NOMO-1 (cell line): ENCODE results near the gene KRTCAP2.
"Not testable (repeated sequence)": the region's sequence is repeated elsewhere in the genome, so short reads cannot be mapped to it uniquely, and the experiment has no call there.

Source experiments
- DNase-seq, 2 experiments: peaks; one replicate each; lab custom pipeline; 2025; ENCODE audit not compliant: unreplicated experiment in 2 of 2; lab: John Stamatoyannopoulos, UW

KRTCAP2 gene

DNA sequence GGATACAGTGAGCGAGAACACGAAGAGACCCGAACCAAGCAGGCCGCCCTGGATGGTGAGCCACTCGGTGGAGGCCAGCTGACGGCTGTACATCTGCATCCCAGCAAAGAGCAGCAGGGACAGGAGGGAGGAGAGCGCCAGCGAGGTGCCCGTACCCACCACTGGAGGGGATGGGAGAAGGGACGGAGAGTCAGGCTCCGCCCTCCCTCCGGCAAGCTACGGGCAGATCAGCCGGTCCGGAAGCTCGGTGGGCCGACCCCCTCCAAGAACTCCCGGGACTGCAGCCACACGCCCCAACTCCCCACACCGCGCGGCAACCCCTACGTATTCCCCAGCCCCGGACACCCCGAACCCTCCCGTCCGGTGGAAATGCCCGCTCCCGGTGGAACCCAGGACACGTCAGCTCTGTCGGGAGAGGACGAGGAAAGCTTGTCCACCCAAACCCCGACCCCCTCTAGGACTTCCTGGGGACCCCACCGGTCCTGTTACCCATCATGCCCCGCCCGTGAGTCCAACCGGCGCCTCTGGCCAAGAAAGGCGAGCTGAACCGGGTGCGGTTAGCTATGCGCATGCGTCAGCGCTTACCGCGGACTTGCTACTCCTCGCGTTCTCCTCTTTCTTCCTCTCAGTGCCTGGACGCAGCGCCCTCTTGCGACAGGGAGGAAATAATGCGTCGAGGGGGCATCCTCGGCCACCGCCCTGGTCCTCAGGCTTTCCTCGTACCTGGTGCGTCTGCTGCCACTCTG is at the start of gene KRTCAP2:
Gene KRTCAP2, minus strand, starts transcription at position 573 of the 746 bp plus-strand sequence. Its CDS starts 80 bp downstream, at position 493.
- peak; percentile 86 to 96 for DNase-seq

DNA sequence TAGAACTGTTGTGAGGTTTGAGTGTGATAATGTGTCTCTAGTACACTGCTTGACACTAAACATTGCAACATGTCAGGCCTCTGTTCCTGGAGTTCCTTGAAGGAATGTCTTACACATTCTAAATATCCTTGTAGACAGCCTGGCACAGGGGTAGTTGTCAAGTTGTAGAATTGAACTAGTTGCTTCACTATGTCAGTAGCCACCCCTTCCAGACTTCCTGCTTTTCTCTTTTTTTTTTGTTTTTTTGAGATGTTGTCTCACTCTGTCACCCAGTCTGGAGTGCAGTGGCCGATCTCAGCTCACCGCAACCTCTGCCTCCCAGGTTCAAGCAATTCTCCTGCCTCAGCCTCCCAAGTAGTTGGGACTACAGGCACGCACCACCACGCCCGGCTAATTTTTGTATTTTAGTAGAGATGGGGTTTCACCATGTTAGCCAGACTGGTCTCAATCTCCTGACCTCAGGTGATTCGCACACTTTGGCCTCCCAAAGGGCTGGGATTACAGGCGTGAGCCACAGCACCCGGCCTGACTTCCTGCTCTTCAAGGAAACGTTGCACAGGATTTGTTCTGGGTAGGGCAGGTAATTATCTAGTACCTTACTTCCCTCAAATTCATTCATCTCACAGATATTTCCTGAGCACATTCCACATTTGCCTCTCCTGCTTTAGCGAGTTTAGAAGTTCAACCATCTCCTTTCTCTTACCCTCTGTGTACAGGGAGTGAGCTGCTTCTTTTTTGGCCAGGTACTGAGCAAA is 47.3 kb upstream of the KRTCAP2 start:
- not testable (repeated sequence) for DNase-seq

DNA sequence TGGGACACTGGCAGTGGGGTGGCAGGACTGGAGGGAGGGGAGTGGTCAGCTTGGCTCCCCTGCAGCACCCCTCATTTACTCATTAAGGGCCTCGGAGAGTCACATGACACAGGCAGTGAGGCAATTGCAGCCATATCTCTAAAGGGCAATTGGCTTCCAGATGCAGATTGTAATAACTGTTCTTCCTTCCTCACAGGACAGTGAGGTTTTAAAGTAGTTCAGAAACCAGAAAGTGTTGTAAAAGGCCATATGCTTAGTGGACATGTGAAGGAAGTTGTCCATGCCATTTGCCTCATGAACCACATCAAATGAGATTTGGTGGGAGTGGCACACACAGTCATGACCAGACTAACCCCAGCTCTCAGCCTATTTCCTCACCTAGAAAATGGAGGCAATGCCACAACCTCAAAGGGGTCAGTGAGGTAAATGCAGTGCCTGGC is 46.5 kb upstream of the KRTCAP2 start:
- peak; percentile 42 to 75 for DNase-seq

DNA sequence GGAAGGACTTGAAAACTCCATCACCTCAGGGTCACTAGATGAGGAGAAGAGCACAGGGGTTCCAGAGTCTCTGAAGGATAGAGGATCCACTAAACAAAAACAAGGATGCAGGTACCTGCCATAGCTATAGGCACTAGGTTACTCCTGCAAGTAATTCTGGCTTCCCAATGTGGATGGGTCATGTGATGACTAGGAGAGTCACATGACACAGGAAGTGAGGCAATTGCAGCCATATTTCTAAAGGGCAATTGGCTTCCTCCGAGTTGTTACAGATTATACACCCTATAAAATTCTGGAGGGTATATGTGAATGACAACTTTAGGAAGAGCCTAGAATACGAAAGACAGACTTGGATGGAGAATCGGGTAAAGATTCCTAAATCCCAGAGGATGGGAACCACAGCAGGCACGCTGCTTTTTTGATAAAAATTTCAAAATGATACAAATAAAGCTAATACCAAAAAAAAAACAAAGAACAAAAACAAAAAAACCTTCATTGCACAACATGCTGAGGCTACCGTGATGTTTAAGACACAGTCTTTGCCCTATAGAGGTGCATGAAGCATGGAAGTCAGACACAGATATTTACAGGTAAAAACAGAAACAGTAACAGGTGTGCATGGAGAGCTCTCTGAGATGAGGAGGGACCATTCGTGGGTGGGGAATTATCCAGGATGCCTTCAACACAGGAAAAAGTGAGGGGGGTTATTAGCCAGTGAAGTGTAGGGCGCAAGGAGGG is 45.9 kb upstream of the KRTCAP2 start:
- peak in 1 of 2 experiments; percentile 42 for DNase-seq

GRCh38 chr1:155214702-155215101 is 41.6 kb upstream of the KRTCAP2 start:
- not testable (repeated sequence) for DNase-seq

DNA sequence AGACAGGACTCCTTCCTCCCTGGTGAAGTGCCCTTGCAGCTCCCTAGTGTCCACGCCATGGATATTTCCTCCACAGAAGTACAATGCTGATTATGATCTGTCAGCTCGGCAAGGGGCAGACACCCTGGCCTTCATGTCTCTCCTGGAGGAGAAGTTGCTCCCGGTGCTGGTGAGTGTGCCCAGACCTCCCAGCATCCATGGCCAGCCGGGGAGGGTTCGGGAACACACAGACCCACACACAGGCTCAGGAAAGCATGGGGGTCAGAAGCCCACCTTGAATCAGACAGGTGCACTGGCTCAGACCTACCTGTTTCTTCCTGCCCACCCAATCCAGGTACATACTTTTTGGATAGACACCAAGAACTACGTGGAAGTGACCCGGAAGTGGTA is 38.9 kb upstream of the KRTCAP2 start:
- not testable (repeated sequence) for DNase-seq

- DNase-seq = not testable (repeated sequence)
Measured at GRCh38 chr1:155211381-155212050, 38.4 kb upstream of the KRTCAP2 start.

DNA sequence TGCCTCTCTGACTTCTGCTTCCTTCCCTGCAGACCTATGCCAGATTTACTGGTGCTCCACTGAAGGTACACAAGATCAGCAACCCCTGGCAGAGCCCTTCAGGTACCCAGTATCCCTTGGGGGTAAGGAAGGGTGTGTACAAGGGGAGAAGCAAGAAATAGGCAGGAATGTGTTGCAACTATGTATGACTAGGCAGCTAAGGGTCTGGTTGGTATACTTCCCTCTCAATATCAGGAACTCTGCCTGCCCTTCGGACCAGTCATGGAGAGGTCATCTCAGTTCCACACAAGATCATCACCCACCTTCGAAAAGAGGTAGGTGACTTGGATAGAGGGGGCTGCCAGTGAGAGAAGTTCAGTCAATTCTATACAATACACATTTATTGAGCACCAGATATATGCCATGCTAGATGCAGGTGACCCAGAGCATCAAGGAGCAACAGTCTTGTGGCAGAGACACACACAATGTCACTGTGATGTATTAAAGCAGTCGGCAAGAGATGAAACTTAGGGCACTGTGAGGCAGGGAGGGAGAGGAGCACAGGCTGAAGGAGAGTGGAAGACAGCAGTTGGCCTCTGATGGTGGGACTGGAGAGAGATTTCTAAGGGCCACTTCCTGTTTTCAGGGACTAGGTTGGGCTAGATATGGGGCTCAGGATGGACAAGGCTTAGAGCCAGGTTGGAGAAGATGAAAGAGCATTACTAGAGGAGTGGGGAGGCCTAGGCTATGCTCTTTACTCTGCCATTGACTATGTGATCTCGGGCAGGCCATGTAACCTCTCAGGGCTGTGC is 37.4 kb upstream of the KRTCAP2 start:
- peak; percentile 30 to 68 for DNase-seq

GRCh38 chr1:155209312-155209721 is 36.2 kb upstream of the KRTCAP2 start:
- no peak for DNase-seq

DNA sequence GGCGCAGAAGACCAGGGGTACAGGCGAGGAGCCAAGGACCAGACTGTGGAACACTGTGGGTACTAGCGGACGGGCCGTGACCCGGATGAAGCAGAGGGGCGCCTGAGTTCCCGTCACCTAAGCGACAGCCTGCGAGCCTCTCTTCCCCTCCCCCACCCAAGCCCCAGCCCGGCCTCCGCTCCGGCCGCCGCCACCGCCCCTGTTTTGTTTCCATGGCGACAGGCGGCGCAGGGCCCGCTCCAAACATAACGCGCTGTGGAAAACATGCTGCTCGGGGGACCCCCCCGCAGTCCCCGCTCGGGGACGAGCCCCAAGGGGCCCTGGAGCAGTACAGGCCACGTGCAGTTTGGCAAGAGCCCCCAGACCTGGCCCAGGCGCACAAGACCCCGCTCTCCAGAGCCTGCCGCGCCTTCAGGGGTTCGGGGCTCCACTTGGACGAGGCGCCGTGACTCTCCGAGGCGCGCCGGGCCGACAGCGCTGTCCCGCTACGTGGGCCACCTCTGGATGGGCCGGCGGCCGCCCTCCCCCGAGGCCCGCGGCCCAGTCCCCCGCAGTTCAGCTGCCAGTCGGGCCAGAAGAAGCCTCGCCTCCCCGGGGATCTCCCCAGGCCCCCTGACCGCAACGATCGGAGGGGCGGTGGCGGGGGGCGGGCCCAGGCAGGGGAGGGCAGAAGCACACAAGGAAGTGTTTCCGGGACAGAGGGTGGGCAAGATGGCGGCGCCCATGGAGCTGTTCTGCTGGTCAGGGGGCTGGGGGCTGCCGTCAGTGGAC is 35.6 kb upstream of the KRTCAP2 start, which contains the start of gene MTX1:
Gene MTX1, plus strand, starts transcription at position 155 of the 771 bp plus-strand sequence. Its CDS starts 110 bp downstream, at position 265.
- DNase-seq = peak; percentile 59 to 77

DNA sequence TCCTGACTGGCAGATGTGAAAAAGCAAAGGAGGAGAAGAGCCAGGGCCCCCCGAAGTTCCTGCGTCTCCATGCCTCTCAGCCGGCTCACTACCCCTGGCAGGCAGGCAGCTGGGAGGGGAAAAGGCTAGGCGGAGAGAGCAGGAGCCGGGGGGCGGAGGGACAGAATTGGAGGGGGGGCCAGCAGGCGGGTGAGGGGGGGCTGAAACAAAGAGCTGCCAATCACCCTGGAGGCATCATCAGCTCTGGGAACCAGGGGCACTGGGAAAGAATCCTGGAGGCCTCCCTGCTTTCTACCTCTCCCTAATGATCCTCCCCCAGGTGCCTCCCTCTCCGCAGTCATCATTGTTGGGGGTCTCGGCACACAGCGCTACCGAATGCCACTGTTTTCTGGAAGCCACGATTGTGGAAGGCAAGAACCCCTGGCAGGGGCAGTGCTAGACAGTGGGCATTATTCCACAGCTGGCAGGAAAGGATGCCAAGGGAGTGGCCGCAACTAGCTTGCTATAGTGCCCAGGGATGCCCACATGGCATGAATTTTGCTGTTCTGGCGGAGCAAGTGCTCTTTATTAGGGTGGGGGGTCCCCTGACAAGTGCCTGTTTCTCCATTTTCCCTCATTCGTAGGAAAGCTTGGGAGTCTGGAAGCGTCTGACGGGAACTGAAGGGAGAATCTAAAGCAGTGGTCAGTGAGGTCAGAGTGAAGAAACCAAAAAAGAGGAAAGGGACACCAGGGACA is 34.9 kb upstream of the KRTCAP2 start, which contains the start of gene THBS3:
Gene THBS3, minus strand, starts transcription at position 92 of the 735 bp plus-strand sequence. Its CDS starts 21 bp downstream, at position 71.
- no peak for DNase-seq

DNA sequence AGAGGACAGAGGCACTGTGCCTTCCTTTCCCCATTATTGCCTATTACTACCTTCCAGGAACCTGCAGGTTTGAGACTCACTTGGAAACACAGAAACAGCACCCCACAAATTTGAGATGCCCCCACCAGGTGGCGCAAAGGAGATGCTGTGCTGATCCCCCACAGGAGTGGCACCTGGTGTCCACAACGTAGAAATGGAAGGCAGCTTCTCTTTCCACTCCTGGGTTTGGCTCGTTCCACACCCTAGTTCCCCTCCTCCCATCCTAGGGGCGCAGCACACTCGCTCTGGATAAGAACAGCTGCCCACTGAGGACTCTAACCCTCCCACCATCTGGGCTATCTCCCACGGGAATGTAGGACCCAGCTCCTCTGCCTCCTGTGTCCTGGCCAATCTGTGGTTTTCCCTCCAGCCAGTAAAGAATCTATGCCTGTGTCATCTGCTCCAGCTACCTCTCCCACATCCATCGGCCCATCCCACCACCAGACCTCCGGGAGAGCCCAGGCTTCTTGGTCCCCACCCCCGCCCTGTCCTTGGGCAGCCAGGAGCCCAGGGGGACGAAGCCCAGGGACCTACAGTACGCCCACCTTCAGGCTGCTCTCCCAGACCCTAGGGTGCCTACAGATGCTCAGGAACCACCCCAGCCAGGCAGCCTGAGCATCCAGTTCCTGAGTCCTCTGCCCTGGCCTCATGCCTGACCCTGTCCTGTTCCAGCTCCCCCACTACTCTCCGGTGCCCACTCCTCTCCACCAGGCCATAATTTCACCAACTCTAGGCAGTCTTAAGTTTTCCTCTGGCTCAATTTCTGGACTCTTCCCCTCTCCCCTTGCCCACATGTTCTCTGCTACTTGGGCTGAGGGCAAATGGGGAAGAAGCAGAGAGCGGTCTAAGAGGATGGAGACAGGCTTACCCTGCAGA is 34.0 kb upstream of the KRTCAP2 start:
- peak; percentile 74 to 79 for DNase-seq

DNA sequence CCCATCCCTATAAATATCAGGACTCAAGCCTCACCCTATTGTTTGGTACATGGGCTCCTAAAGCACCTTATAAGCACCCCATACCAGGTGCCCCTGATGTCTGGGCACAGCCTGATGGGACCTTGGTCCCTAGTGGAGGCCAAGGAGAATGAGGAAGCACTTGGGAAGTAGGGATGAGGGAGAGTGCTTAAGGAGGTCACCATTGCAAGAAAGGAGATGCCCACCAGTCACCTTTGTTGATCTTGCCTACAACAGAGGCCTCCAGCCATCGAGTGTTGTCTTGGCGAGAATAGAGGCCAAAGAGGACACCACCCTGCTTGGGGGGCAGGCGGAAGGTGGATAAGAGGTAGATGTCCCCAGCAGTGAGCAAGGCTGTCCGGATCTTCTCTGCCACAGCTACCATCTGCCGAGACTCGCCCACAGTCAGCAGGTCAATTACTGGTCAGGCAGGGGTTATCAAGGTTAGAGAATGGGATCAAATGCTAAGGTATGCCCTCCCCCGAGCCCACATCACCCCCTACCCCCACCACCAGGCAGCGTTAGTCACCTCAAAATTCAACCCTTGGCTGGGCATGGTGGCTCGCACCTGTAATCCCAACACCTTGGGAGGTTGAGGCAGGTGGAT is 33.0 kb upstream of the KRTCAP2 start:
- DNase-seq = no peak

- no peak for DNase-seq
Measured at GRCh38 chr1:155205035-155205434, 31.9 kb upstream of the KRTCAP2 start.

- no peak for DNase-seq
Measured at GRCh38 chr1:155202731-155203515, 29.8 kb upstream of the KRTCAP2 start.

DNA sequence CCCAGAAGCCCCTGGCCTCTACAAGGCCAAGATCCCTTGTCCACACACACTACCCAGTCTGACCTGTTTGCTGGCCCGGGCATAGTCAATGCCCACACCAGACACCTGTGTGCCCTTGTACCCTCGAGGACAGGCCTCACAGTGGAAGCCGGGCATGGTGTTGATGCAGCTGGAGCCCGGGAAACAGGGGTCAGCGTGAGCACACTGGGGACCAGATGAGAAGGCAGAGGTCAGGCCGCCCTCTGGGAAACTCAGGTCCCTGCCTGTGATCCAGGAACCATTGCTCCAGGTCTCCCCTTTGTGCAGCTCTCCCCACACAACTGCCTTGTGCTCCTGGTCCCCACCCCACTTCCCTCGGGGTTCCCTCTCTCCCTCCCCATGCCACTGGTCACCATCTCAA is 29.1 kb upstream of the KRTCAP2 start:
- DNase-seq = no peak
